ENCODE measurements around the gene APOL6.
"Not testable (repeated sequence)": the region's sequence is repeated elsewhere in the genome, so short reads cannot be mapped to it uniquely, and the experiment has no call there.

Gene APOL6

DNA sequence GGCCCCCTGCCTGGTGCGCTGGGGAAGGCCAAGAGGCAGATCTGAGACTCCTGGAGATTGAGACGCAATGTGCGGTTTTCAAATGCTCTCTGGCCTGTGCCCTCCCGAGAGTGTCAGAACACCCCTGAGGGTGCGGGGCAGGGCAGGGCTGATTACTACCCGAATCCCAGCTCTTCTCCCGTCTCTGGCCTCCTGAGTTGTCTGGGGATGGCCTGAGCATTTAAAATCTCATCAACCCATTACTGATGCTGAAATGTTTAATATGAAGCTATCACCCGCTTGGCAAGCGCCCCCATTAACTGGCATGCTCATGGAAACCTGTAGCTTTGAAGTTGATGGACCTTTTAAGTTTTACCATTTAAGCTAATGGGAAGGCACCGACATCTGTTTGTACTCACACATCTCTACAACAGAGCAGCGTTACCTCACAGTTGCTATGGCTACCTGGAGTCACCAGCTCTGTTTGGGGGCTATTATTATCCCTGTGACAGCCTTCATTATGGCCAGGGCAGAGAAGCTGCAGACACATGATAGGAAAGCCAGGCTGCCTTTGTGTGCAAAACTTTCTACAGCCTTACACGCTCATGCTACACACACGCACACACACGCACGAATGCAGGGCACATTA is 27.5 kb upstream of the APOL6 start:
- no peaks in the 10 kb centered on the region for H3K27me3 ChIP-seq (ENCODE audit: control insufficient read depth, insufficient read depth, low read length)
- no peak overlapping the region for H3K4me3 ChIP-seq (ENCODE audit: low read depth, low read length)
- H3K36me3 ChIP-seq (ENCODE audit: control insufficient read depth, insufficient read depth, low read length): no peaks in the 10 kb centered on the region
- peaks cover 6% of the 10 kb centered on the region for H3K4me1 ChIP-seq
- H3K79me2 ChIP-seq: no peaks in the 10 kb centered on the region
- no peak overlapping the region for H3K9ac ChIP-seq
- H3K9me3 ChIP-seq (ENCODE audit: control insufficient read depth, low read length): no peaks in the 10 kb centered on the region
- TF ChIP-seq, protein P1, sequence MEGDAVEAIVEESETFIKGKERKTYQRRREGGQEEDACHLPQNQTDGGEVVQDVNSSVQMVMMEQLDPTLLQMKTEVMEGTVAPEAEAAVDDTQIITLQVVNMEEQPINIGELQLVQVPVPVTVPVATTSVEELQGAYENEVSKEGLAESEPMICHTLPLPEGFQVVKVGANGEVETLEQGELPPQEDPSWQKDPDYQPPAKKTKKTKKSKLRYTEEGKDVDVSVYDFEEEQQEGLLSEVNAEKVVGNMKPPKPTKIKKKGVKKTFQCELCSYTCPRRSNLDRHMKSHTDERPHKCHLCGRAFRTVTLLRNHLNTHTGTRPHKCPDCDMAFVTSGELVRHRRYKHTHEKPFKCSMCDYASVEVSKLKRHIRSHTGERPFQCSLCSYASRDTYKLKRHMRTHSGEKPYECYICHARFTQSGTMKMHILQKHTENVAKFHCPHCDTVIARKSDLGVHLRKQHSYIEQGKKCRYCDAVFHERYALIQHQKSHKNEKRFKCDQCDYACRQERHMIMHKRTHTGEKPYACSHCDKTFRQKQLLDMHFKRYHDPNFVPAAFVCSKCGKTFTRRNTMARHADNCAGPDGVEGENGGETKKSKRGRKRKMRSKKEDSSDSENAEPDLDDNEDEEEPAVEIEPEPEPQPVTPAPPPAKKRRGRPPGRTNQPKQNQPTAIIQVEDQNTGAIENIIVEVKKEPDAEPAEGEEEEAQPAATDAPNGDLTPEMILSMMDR (IDR thresholded peaks at IDR 0.05): no peak
- no peak overlapping the region for H2AFZ ChIP-seq
- no peak overlapping the region for H3K27ac ChIP-seq
- H3K4me2 ChIP-seq (ENCODE audit: low read length): no peak overlapping the region

DNA sequence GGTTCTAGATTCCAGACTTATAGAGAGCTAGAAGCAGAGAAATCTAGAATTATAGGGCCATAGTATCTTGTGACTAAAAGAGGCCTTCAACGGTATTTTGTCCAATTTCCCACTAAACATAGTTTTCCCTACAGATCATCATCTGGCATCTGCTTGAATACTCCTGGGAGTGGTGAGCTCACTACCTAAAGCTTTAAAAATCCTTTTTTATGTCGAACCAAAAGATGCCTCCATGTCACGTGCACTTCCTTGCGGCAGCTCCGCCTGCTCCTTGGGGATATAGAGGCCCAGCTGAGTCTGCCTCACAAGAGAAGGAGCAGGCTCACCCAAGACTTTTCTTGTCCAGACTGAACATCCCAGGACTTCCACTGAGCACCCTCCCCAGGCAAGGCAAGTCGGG is 26.8 kb upstream of the APOL6 start:
- no peaks in the 10 kb centered on the region for H3K79me2 ChIP-seq
- H3K27ac ChIP-seq: no peak overlapping the region
- no peak overlapping the region for H3K4me3 ChIP-seq (ENCODE audit: low read depth, low read length)
- H3K4me1 ChIP-seq: peaks cover 6% of the 10 kb centered on the region
- peak overlapping the region; percentile 16 for H3K4me2 ChIP-seq (ENCODE audit: low read length)
- H3K36me3 ChIP-seq (ENCODE audit: control insufficient read depth, insufficient read depth, low read length): no peaks in the 10 kb centered on the region
- H3K9me3 ChIP-seq (ENCODE audit: control insufficient read depth, low read length): no peaks in the 10 kb centered on the region
- H3K9ac ChIP-seq: no peak overlapping the region
- no peaks in the 10 kb centered on the region for H3K27me3 ChIP-seq (ENCODE audit: control insufficient read depth, insufficient read depth, low read length)
- TF ChIP-seq, protein P1 (IDR thresholded peaks at IDR 0.05): no peak
- H2AFZ ChIP-seq: no peak overlapping the region

DNA sequence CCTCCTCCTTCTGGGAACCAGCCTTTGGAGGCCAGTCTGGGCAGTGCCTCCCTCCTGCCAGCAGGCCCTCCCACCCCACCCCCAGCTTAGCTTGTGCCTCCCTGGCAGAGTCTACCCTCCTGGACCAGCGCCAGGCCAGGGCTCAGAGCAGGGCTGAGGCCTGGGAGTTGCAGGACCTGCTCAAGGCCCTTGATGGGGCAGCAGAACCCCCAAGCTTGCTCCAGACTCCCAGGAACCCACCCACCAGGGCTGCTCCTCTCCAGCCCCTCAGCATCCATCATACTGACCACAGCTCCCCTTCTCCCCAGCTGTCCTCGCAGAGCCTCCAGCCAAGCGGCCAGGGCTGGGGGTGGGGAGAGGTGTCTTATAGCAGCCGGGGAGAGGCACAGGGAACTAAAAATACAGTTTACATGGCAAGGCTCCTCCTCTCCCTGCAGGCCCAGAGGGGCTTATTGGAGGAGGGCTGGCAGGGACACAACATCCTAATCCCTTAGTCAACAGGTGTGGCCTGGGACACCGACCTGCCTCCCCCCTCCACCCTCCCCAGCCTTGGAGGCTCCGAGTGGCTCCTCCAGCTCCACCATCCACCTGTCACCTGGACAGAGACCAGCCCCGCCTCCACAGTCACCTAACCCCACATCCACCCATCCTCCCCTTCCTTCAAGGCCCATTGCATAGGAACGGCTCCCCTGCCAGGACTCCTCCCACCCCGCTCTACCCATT is 25.9 kb upstream of the APOL6 start:
- Histone ChIP-seq H3K9me3 (ENCODE audit: control insufficient read depth, low read length) (no peaks in the 10 kb centered on the region), H3K4me2 (ENCODE audit: low read length) (peak overlapping the region; percentile 31), H3K9ac (no peak overlapping the region), H3K4me3 (ENCODE audit: low read depth, low read length) (peak overlapping the region; percentile 6), H3K79me2 (no peaks in the 10 kb centered on the region), H2AFZ (no peak overlapping the region), H3K4me1 (peaks cover 6% of the 10 kb centered on the region), H3K27ac (peak overlapping the region; percentile 8), H3K36me3 (ENCODE audit: control insufficient read depth, insufficient read depth, low read length) (no peaks in the 10 kb centered on the region), H3K27me3 (ENCODE audit: control insufficient read depth, insufficient read depth, low read length) (no peaks in the 10 kb centered on the region)
- TF ChIP-seq, protein P1 (IDR thresholded peaks at IDR 0.05): no peak

DNA sequence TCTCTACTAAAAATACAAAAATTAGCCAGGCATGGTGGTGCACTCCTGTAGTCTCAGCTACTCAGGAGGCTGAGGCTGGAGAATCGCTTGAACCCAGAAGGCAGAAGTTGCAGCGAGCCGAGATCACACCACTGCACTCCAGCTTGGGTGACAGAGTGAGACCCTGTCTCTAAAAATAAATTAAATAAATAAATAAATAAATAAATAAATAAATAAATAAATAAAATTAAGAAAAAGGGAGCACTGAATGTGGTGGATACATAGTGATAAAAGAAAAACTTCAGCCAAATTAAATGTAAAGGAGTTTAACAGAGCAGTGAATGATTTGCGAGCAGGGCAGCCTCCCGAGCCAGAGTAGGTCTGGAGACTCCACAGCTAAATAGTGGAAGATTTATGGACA is 24.4 kb upstream of the APOL6 start:
- not testable (repeated sequence) for H3K4me2 ChIP-seq (ENCODE audit: low read length); H3K79me2 ChIP-seq; H3K27ac ChIP-seq; H3K4me3 ChIP-seq (ENCODE audit: low read depth, low read length); H3K9ac ChIP-seq; H2AFZ ChIP-seq; H3K9me3 ChIP-seq (ENCODE audit: control insufficient read depth, low read length); H3K27me3 ChIP-seq (ENCODE audit: control insufficient read depth, insufficient read depth, low read length); H3K4me1 ChIP-seq; H3K36me3 ChIP-seq (ENCODE audit: control insufficient read depth, insufficient read depth, low read length)

DNA sequence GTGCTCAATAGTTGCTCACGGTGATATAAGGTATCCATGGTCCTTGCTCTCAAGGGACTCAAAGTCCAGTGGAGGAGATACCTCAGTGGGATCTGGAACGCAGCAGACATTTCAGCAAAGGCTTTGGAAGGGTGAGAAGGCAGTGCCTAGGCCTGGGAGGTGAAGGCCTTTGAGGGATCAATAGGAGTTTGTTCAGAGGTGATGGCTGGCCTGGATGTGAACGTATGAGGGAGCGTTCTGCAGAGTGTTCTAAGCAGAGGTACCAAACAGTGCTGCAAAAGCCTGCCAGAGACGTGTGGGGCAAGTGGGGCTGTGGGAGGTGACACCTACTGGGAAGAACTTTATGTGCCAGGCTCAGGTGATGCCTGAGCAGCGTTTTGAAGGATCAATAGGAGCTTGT is 23.7 kb upstream of the APOL6 start:
- Histone ChIP-seq H3K4me3 (ENCODE audit: low read depth, low read length) (no peak overlapping the region), H3K79me2 (no peaks in the 10 kb centered on the region), H3K9me3 (ENCODE audit: control insufficient read depth, low read length) (no peaks in the 10 kb centered on the region), H3K36me3 (ENCODE audit: control insufficient read depth, insufficient read depth, low read length) (no peaks in the 10 kb centered on the region), H3K4me1 (peaks cover 6% of the 10 kb centered on the region), H3K27me3 (ENCODE audit: control insufficient read depth, insufficient read depth, low read length) (no peaks in the 10 kb centered on the region), H3K9ac (no peak overlapping the region), H3K27ac (no peak overlapping the region), H3K4me2 (ENCODE audit: low read length) (no peak overlapping the region), H2AFZ (no peak overlapping the region)
- TF ChIP-seq, protein P1 (IDR thresholded peaks at IDR 0.05): no peak

Measured in parathyroid adenoma (tissue), 2 donors.